ENCODE measurements around the gene CSNK2B.

The CSNK2B gene

DNA sequence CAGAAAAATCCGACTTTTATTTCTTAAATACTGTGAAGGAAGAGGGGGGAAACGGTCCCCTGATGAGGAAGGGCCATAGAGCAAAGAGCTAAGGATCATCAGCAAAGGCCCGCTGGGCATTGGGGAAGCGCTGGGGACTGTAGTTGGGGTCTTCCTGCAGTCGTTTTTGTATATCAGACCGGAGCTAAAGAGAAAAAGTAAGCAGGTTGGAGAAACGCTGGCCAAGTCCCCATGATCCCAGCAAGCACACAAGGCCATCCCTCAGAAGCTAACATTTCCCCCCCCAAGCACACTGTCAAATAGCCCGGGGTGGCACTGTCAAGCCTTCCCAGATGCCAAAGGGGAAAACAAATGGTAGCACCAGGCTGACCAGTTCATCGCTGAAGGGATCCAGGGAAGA, 26.8 kb upstream of the CSNK2B start:
- no peak for DNase-seq

DNA sequence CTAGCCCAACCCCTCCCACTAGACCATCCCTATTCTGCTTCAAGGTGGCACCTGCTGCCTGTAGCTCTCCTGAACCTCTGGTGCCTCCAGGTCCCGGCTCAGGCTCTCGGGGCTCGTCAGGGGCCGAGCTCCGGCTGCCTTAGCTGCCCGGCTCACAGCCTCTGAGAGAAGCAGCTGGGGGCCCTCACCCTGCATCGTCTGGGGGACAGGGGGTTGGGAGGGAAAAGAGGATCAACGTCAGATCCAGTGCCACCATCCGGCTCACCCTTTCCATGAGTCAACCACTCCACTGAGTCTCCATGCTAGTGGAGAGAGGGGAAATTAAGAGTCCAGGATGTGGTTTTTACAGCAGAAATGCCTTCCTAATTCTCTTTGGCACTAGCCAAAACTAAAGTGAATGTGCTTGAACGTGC, 26.4 kb upstream of the CSNK2B start:
- peak; percentile 57 for DNase-seq

DNA sequence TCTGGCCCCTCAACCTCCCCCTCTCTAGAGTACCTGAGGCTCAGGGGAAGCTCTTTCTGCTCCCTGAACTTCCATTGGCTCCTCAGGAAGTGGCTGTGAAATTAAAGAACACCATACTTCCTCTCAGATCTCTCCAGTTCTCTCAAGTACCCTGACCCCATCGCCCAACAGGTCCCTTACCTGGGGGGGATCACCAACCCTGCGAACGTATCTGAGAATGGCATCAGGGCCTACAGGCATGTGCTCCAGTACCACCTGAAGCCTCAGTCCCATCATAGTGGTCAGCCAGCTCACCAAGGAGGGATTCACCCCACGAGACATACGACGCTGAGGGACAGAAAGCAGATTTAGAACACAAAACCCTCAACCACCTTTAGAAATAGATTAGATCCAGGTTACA, 25.3 kb upstream of the CSNK2B start:
- no peak for DNase-seq

DNA sequence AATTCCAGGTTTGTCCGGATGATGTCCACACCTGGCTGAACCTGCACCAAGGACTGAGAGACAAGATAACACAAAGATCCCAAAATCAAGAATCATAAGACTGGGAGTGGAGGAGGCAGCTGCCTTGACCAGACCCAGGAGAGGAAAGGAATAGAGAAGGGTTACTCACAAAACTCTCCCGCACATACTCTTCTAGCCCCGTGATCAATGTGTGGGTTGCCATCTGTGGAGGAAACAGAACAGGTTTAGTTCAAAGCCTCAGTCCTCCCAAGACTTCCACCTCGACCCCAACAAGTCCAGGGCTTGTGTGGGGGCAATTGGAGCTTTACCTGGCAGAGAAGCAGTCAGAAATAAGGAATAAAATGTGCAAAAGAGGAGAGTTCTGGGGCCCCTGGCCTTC, 24.5 kb upstream of the CSNK2B start:
- DNase-seq: no peak

DNA sequence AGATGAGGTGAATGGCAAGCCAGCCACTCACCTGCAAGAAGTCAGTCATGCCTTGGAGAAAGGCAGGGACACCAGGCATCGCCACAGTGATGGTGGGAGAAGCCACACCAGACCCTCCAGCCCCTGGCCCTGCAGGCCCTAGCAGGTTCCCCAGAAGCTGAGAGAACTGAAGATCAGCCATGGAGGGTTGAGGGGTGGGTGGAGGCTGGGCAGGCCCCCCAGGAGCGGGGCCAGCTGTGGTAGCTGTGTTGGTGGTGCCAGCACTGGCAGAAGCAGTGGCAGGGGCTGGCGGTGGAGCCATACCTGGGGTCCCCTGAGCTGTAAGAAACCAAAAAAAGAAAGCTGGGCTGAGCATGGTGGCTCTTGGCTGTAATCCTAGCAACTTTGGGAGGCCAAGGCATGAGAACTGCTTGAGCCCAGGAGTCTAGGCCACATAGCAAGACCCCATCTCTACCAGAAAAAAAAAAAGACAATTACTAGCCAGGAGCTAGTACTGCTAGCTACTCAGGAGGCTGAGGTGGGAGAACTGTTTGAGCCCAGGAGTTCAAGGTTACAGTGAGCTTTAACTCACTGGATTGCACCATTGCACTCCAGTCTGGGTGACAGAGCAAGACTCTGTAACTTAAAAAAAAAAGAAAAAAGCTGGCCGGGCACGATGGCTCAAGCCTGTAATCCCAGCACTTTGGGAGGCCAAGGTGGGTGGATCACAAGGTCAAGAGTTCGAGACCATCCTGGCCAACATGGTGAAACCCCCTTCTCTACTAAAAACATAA, 22.9 kb upstream of the CSNK2B start:
- DNase-seq: no peak

DNA sequence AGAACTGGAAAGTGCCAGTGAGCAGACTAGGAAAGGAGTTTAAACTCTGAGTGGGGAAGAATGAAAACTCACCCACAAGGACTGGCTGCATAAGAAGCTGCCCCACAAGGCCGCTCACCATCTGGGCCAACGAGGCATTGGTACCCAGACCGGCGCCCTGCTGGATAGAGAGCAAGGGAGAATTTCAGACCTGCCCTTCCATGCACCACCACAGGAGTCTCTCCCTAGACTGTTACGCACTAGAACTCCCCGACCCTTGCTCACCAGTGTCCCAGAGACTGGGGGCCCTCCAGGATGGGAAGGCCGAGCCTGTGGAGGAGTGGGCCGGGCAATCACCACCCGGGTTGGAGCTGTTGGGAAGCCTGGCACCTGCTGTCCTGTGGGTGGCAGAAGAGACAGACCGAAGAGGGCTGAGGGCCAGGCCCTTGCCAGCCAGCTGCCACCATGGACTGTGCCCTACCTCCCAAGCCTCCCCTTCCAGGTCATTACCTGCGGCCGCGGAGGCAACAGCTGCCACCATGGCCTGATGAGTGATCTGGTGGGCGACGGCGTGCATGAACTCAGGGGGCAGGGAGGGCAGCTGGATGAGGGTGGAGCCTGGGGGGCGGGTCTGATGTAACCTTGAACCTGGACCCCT, 21.9 kb upstream of the CSNK2B start:
- DNase-seq: no peak

DNA sequence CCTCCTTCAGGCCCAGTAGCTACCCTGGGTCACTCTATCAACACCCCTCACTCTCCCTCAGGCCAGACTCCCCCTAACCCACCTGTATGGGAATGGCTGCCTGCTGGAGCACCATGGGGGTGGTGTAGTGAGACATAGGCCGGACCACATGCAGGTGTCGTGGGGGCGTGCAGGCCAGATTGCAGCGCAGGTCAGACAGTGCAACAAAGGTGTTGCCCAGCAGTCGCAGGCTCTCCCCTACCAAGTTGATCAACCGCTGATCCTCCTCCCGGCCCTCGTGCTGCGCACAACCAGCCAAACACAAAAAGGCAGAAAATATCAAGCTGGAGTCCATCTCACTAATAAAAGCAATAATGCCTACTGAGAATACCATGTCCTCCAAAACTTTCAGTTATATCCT, 20.6 kb upstream of the CSNK2B start:
- no peak for DNase-seq

DNA sequence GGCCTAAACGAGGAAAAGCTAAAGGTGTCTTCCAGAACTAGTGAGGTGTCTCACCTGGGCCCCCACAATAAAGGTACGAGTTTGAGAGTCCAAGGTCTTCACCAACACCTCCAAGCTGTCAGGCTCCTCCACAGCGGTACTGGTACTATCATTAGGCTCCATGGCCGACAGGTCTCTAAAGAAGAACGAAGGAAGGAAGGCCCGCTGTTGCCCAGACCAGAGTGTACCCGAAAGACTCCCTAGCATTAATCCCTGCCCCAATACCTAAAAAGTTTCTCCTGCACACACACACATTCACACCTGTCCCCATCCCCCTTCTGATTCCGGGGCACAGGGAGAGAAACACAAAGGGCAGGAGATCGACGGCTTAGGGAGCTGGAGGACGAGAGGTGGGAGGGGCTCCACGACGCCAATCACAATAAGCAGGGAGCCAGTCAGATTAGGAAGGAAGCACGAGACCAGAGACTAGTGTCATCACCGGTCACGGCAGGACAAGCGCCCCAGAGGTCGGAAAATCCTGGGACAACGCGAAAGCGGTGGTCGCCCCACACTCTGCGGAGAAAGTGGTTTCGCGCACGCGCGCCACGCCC, 14.2 kb upstream of the CSNK2B start:
- DNase-seq: peak; percentile 71

DNA sequence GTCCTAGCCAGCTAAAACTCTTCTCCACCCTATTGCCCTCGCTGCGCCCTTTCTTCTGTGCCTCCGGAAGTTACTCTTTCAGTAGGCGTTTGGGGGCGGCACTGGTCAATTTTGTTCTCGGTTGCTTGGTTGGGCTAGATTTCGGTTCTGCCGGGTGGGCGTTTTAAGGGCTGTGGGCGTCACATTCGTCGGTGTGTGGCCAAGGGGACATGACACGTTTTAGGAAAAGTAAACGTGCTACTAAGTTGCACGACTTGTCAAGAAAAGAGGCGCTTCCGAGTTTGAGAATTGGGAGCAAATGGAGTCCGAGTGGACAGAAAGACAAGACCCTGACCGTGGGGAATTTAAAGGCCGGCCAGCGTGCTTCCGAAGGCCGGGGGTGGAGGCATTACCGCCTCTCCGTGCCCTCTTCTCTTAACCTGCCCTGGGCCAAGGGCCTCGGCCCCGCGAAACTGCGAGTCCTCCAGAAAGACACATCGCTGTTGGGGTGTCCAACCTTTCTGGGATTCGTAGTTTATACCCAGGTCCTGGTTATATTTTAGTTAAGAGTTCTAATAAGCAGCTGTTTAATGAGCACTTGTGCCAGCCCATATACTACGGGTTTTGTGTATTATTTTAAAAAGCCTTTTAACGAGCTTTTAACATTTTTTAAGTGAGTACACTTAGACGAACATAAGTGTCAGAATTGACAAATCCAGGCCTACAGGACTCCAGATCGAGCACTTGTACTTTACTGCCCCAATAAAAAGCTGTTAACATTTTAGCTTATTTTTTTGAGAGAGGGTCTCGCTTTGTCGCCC, 12.8 kb upstream of the CSNK2B start:
- peak; percentile 96 for DNase-seq

DNA sequence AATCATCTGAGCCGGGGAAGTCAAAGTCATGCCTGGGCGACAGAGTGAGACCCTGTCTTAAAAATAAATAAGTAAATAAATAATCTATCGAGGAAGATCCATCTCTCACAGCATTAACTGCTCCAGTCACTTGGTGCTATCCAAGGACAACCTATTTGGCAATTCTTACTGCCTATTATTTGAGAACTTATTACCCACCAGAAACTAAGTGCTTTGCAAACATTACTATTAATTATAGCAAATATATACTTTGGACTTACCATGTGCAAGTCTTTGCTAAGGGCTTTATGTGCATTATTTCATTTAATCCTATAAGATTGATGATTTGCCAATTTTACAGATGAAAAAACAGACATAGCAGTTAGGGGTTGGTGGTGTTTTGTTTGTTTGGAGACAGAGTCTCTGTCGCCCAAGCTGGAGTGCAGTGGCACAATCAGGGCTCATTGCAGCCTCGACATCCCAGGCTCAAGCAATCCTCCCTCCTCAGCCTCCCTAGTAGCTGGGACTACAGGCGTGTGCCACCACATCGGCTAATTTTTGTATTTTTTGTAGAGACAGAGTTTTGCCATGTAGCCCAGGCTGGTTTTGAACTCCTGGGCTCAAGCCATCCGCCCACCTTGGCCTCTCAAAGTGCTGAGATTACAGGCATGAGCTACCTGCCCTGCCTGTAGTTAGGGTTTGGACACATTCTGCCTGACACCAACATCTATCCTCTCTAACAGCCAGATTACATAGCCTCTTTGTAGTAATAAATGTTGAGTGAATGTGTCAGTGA, 11.1 kb upstream of the CSNK2B start:
- no peak for DNase-seq

DNA sequence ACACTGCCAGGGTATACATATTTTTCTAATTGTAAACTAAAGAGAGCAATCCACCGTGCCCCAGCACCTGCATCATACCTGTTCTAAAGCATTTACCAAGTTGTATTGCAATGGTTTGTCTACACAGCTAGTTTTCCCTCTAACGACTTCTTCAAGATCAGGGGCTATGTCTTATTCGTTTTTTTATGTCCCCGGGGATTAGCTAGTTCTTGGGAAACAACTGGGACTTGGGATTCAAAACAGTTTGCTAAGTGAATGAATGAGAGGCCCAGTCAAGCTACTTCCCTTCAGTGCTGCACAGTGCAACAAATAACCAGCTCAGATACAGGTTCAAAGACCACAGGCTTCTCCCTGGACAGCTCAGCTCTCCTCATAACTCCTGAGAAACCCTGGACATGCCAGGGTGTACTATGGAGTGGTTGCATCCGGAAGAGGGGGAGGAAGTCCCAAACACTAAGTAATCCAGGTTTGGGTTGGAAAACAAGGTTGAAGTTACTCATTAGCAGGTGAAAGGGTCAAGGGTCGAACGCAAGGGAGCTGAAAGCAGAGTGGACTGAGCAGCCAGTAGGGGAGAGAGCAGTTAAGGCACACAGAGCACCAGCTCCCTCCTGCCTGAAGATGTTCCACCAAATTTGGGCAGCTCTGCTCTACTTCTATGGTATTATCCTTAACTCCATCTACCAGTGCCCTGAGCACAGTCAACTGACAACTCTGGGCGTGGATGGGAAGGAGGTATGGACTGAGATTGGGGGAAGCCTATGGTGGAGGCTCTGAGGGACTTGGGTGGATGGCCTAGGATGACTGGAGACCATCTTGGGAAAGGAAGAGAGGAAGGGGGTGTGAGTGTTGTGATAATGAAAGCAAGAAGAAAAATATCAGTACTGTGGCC, 10.3 kb upstream of the CSNK2B start, which contains the start of gene APOM:
APOM (plus strand) TSS at position 546 of the 889 bp plus-strand sequence; CDS start at position 619, 73 bp downstream.
- no peak for DNase-seq

DNA sequence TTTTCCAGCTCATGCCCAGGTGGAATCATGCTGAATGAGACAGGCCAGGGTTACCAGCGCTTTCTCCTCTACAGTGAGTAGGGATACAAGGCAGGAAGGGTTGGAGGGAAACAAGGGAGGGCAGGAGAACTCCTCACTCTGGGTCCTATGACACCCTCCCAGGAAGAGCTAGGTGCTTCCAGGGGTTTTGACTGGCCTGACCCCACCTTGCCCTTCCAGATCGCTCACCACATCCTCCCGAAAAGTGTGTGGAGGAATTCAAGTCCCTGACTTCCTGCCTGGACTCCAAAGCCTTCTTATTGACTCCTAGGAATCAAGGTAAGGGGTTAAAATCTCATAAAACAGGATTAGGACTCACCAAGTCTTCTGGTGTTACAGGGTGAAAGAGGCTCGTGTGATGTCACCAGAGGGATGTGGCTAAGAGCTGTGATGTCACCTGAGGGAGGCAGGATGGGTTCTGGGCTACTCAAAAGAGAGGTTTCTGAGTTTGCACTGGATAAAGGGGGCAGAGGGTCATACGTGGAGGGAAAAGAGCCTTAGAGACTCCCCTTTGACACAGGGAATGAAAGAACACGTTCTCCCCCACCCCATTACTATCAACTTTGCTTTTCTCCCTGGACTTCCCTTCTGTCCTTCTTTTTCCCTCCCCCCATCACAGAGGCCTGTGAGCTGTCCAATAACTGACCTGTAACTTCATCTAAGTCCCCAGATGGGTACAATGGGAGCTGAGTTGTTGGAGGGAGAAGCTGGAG, 8.3 kb upstream of the CSNK2B start:
- DNase-seq: no peak

DNA sequence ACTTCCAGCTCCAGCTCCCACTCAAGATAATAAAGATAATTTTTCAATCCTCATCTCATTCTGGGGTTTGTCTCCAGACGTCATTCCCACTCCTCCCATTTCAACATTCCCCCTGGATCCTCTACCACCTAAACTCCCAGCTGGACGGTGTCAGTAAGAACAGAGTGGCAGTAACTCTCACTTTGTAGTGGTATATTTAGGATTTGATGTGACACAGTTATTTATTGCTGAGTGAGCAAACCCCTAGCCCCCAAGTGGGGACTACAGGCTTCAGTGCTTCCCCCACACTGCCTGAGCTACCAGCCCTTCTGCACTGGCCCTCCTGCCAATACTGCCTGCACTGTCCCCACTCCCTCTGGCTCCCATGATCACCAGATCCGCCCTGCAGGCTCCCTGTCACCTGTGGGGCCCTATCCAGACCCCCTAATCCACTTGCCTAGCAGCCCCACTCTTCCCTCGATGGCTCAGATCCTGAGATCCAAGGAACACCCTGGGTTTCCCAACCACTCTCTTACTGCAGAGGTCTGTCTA, 7.7 kb upstream of the CSNK2B start:
- DNase-seq: no peak

DNA sequence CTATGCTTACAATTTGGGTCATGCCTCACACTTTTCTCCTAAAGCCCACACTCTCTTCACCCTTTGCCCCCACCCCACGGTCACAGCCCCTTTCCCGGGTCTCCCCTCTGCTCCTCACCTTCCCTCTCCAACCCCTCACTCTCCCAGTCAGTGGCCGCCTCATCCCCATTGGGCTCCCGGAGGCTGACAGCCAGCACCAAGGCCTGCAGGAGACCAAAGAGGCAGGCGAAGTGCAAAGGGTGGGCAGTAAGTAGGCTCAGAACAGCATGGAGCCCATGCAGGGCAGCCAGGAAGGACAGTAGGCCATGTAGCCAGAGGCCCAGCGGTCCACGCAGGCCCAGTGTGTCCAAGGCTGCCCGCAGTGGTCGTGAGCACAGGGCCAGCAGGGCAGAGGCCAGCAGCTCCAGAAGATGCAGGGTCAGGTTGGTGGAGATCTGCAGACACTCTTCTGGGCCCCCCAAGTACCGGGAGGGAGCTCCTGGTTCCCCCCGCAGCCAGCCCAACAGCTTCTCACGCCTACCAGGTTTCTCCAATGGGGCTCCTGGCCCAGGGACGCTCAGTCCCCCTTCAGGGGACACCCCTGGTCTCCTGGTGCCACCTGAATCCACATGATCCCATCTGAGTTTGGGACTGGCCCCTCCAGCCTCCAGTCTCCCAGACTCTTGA, 6.8 kb upstream of the CSNK2B start:
- DNase-seq: no peak

DNA sequence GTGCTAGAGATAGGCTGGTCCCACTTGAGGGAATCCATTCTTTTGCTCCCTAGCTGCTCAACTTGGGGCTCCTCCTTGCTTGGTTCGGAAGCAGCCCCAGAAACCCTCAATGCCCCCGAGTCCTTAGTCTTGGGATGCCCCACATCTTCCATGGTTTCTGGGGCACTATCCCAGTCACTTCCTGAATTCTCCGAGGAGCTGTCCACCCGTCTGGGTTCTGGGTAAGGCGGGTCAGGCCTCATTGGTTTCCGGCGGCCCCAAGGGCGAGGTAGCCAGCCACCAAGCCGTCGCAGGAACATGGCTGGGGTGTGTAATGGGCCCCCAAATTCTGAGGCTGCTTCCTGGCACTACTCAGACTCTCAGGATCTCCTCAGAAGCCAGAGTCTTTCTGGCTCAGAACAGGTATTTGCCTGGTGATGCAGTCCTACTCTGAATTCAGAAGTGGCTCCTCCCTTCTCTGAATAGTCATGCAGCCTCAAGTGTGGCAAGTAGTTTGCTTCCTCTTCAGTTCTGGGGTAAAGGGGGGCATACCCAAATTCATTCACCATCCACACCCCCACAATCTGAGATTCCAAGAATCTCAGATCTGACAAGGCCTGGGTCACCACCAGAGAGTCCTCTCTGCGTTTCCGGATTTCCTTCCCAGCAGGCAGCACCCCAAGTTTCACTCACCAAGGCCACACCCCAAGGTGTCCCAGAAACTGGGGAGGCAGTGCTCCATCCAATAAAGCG, 6.1 kb upstream of the CSNK2B start:
- peak; percentile 7 for DNase-seq

DNA sequence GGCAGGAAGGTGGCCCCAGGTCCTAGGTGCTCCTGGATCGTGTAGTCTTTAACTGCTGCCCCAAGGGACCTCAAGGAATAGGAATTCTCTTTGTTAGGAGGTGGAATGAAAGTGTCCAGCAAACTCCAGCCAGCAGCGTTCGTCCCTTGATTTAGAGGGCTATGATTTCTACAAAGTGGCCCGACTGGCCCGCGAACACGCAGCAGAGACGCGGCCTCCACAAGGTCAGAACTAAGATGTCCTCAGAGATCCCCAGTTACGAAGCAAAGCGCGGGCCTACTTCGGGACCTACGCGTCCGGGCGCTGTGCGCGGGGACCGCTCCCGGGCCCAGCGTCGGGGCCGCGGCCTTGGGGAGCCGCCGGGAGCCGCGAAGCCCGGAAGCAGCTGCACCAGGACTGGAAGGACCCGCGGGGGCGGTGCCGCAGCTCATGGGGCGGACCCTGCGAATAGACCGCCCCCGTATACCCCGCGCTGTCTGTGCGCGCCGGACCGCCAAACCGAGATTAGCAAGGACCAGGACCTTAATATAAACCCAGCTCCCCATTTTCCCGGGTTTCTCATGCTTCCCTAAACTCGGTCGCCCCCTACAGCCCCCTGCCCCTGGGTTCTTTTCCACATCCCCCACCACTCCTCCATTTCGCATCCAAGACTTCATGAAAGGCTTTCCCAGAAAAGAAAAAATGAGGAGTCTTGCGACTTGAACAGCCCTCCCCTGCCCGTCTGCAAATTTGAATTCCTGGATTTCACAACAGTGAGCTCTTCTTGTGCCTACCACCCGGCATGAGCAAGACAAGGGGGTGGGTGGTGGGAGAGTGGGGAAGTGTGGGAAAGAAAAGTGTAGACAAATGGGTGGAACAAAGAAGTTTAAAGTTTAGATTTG, 5.3 kb upstream of the CSNK2B start, which contains the start of gene C6orf47:
C6orf47 (minus strand) TSS at position 398 of the 881 bp plus-strand sequence. CDS start 831 bp downstream, outside the sequence.
- peak; percentile 79 for DNase-seq

DNA sequence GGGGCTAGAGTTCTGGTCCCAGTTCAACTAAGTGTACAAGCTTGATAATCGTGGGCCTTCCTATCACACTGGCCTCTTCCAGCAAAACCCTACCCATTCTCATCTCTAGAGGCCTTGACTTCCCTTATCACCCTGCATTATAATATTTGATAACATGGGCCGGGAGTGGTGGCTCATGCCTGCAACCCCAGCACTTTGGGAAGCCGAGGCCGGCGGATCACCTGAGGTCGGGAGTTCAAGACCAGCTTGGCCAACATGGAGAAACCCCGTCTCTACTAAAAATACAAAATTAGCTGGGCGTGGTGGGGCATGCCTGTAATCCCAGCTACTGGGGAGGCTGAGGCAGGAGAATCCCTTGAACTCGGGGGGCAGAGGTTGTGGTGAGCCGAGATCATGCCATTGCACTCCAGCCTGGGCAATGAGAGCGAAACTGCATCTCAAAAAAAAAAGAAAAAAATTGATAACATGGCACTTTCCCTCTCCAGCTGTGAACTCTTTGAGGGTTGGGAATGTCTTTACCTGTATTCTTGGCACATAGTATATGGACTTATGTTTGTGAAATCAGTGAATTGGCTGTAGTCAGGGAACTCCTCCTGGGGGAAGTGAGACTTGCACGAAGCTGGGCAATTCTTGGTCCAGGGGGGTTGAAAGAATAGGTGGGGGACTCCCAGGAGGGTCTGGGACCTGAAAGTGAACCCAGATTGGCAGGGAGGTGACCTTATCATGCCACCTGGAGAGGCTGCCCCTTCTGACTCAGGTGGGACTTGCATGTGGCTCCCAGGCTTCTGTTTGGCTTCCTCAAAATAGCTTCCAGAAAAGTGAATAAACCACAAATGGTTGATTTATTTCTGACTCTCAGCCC, 4.4 kb upstream of the CSNK2B start:
- peak; percentile 22 for DNase-seq

Data from MV-4-11 (cell line).